ENCODE data around the gene TMCC2.

DNA sequence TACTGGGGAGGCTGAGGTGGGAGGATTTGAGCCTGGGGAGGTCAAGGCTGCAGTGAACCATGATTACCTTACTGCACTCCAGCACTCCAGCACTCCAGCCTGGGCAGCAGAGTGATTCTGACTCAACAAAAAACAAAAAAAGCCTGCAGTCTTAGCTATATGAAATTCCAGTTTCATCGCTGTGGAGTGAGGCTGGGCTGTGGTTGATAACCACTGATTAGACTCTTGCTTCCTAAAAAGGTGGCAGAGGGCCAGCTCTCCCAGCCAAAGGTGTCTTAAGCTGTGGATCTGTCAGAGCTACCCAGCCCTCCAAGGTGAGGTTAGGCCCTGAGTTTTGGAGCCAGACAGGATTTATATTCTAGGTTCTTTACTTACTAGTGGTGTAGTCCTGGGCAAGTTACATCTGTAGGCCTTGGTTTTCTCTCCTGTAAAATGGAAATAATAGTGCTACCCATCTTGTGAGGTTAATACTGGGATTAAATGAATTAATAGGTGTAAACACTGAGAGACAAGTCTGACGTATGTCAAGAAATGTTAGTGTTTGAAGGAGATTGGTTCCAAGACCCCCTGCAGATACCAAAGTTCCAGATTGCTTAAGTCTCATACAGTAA, 35.9 kb downstream of the TMCC2 start:
- no peak for TF ChIP-seq POLR2A (IDR thresholded peaks at IDR 0.05; ENCODE audit: low read length)
- TF ChIP-seq GATA1 (IDR thresholded peaks at IDR 0.05; ENCODE audit: low read depth, low read length), result no peak
